GM12874 (cell line): Measurements from ENCODE around the gene HAND1.

Source experiments
- TF ChIP-seq, protein P1 (sequence below): IDR thresholded peaks from 2 replicates; pipeline ENCODE4 v1.5.1; 2011; ENCODE audit warnings: low read depth, mild to moderate bottlenecking, control low read depth, low read length, moderate library complexity; ENCODE audit not compliant: insufficient read depth

The HAND1 gene

DNA sequence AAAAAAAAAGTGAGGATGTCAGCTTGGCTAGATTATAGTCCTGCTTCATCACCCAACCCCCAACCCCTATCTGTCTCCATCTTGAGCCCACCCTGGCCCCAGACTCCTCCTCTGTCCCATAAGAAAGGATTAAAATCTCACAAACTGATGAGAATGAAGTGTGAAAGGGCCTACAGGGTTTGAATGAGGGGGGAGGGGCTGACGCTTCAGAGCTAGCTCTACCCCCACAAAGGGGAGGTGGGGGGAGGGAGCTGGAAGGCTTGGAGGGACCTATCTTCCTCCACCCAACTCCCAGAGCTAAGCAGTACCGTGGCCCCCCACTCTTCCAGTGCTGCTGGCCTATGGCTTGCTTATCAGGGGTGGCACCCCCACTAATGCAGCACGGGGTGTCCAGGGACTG, 43.7 kb upstream of the HAND1 start:
- TF ChIP-seq, protein P1, sequence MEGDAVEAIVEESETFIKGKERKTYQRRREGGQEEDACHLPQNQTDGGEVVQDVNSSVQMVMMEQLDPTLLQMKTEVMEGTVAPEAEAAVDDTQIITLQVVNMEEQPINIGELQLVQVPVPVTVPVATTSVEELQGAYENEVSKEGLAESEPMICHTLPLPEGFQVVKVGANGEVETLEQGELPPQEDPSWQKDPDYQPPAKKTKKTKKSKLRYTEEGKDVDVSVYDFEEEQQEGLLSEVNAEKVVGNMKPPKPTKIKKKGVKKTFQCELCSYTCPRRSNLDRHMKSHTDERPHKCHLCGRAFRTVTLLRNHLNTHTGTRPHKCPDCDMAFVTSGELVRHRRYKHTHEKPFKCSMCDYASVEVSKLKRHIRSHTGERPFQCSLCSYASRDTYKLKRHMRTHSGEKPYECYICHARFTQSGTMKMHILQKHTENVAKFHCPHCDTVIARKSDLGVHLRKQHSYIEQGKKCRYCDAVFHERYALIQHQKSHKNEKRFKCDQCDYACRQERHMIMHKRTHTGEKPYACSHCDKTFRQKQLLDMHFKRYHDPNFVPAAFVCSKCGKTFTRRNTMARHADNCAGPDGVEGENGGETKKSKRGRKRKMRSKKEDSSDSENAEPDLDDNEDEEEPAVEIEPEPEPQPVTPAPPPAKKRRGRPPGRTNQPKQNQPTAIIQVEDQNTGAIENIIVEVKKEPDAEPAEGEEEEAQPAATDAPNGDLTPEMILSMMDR = no peak

DNA sequence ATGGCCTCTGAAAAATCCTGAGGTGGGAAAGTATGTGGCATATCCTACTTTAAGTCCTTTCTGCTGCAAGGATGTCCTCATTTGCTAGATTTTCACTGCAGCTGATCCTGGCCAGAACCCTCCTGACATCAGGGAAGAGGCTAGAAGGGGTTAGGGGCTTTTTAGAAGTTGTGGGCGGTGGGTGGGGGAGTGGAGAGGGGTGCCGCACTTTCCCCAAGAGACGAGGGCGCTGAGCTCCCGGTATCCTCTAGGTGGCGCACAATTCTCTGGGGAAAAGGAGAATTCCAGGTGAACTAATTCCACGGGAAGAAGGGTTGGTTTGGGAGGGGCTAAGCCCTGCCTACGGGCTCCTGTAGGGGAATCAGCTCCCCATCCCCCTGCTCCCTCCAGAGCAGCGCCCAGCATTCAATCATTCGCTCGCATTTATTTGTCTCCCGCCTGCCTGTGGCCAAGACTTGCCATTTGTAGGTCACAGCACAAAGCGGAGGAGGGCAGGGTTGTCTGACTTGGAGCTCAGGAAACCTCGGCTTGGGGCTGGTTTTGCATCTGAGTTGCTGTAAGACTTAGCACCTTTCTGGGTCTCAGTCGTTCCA, 42.9 kb upstream of the HAND1 start:
- TF ChIP-seq, protein P1 = peak; percentile 90

DNA sequence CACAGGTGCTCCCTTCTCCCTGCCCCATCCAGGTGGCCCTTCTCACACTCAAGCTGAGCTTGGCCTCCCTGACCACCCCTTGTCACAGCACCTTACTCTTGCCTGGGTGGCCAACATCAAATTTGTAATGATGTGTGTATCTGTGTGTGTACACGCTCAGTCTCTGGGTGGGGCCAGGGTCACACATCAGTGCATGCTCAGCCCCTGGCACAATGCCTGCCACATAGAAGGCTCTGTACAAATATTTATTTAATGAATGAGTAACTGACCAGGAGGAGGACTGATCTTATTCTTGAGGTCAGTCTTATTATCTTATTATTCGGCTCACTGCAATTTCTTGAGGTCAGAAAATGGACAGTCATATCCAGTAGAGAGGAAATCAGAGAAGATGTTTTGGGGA, 41.3 kb upstream of the HAND1 start:
- TF ChIP-seq, protein P1 = no peak

DNA sequence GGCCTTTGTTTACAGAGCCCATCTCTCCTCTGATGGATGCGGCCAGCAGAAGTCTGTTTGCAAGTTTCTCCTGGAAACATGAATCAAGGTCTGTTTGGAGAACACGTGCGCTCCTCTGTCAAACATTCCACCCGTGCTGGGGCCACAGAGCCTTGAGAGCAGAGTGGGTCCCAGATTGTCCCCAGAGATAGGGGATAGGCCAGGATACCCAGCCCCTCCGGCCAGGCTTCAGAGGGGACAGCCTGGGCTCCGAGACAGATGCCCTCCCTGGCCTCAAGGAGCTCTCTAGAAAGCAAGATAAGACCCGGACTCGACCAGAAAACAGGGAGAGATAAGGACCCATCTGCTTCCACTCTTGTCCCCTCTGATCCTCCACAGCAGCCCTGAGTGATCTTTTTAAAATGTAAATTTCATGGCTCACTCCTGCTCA, 40.4 kb upstream of the HAND1 start:
- TF ChIP-seq, protein P1 = no peak

DNA sequence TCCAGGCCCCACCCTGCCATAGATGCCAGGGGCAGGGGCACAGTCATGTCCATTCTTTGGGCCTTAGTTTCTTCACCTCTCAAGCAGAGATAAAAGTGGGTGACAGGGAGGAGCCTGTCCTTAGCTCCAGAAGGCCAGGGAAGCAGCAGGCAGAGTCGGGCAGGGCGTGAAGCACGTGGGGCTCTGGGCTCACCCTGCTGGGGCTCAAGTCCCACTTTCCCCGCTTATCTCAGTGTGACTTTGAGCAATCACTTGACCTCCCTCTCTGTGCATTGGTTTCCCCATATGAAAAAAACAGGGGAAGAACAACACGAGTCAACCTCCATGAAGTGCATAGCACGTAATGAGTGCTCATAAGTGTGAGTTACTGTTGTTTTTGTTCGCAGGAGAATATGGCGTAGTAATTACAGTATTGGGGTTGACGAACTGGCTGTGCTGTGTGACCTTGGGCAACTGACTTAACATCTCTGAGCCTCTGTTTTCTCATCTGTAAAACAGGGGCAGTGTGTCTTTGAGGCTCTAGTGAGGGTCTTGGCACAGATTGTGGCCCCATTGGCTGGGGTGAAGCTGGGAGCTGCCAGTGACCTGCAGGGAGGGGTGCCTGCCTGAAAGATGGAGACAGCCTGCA, 39.9 kb upstream of the HAND1 start:
- TF ChIP-seq, protein P1 = no peak

DNA sequence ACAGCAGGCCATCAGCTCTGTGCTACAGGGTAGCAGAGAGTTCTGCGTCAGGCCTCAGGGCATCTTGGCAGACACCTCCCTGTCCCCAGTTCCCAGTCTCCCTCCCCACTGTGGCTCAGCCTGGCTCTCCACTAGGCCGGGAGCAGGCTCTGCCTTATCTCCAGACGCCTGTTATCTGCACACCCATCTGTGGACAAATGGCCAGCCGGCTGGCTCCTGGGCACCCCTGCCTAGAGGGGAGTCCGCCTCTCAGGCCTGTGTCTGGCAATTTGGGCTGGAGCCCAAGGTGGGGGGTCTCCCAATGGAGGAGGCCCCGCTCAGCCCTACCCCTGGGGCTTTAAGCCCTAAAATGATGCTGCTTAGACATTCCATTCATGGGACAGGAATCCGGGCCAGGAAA, 39.2 kb upstream of the HAND1 start:
- TF ChIP-seq, protein P1 = no peak

DNA sequence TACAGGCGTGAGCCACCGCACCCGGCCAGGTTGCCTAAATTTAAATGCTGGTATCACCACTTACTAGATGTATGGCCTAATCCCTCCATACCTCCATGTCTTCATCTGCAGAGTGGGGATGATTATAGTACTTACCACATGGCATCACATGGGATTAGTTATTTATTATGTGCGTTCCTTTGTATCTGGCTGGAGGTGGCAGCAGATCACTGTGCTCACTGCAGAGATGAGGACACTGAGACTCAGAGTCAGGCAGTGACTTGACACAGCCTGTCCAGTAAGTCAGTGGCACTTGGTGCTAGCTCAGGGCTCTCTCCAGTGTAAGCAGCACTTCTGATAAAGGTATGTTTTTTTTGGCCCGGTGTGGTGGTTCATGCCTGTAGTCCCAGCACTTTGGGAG, 38.4 kb upstream of the HAND1 start:
- TF ChIP-seq, protein P1 = no peak
